ENCODE results near the gene STRADB.
"Not testable (repeated sequence)": the region's sequence is repeated elsewhere in the genome, so short reads cannot be mapped to it uniquely, and the experiment has no call there.

The STRADB gene

DNA sequence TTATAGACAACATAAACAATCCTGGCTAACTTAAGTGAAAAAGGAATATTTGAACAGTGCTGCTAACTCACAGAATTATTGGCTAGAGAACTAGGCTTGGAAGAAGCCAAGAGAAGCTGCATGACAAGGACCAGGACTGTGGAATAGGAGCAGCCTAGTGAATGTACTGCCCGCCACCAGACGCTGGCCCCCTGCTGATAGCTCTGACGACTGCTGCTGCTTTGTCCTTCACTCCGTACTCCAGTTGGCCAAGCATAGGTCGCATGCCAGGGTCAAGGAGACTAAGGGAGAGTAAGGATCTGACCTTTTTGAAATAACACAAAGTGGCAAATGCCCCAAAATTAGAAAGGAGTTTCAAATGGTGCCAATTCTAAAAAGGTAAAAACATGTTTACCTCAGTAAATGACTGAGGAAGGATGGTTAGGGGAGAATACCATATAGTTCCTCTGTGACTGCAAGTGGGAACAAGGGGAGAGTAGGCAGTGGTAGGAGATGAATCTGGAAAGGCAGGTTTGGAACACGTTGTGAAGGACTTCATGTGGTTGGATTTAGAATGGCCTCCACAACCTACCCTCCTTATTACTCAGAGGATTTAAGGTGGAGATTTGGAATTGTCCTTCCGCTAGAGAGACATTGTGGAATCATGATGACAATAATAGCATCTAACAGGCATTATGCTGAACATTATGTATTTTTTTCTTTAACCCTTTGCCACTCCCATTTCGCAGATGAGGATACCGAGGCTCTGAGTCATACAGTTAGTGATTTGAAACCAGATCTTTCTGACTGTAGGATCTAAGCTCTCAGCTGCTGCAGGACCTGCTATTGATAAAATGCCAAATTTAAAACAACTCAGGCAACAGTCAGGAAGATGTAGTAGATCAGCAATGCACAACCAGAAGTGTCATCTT is 19.5 kb downstream of the STRADB start:
- no peak for DNase-seq

- no peak for DNase-seq
These were observed 20.3 kb downstream of the STRADB start for GRCh38 chr2:201471732-201472393.

- DNase-seq, result no peak
These were observed 20.9 kb downstream of the STRADB start for GRCh38 chr2:201472411-201472810.

DNA sequence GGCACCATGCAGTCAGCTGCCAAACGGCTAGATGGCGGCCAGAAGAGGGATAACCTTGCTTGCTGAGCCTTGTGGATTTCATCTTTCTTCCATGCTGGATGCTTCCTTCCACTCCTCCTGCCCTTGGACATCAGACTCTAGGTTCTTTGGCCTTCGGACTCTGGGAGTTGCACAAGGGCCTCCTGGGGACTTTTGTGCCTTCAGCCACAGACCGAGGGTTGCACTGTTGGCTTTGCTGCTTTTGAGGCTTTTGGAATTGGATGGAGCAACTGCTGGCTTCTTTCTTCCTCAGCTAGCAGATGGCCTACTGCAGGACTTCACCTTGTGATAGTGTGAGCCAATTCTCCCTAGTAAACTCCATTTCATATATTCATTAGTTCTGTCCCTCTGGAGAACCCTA is 31.0 kb downstream of the STRADB start:
- DNase-seq, result no peak

DNA sequence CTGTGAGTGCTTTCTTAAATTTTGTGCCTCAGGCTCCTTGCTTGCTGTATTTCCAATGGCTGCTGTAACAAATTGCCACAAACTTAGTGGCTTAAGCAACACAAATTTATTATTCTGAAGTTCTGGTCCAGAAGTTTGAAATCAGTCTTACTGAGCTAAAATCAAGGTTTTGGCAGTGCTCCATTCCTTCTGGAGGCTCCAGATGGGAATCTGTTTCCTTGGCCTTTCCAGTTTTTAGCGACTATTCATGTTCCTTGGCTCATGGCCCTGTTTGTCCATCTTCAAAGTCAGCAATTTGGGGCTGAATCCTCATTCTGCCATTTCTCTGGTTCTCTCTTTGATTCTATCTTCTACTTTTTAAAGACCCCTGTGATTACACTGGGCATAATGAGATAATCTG is 31.8 kb downstream of the STRADB start:
- DNase-seq, result no peak

DNA sequence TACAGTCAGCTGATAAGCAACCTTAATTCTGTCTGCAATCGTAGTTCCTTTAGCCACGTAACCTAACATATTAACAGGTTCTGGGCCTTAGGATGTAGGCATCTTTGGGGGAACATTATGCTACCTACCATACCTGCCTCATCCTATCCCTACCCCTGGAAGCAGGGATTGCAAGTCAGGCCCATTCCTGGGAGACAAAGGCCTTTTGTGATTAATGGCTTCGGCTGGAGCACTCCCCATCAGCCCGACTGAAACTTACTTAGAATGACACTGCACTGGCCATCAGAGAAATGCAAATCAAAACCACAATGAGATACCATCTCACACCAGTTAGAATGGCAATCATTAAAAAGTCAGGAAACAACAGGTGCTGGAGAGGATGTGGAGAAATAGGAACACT is 32.2 kb downstream of the STRADB start:
- DNase-seq, result not testable (repeated sequence)

GRCh38 chr2:201484805-201485204 is 33.3 kb downstream of the STRADB start:
- DNase-seq, result no peak

DNA sequence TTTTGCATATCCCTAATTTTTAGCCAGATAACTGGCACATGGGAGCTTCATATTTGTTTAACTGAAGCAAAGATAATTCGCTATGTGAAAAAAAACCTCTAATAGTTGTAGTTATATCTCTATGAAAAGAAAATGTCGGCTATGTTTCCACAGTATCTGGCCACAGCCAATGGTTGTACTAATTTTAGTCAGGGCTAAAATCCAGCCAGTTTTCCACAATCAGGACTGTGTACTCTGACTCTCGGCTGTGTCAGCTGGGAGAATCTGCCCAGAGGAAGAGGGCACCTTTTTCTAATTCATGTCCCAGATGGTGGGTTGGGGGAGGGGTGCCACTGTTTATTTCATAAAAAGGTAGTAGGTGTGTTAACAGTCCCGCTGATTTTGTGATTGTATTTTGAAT is 38.8 kb downstream of the STRADB start:
- DNase-seq, result no peak

GRCh38 chr2:201496785-201497184 is 45.2 kb downstream of the STRADB start:
- no peak for DNase-seq

DNA sequence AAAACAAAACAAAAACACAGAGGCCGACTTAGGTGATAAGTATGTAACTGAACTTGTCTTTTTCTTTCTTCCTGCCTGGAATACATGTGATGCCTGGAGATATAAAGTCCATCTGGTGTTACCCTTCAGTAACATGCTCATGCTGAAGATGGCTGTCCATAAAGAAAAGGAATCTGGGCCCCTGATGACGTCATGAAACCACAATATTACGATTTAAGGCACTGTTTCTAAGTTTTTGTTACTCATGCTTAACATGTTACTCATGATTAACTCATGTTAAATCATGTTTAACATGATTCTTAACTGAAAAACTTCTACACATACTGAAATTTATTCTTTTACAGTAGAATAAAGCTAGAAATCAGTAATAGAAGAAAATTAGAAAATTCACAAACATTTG is 49.0 kb downstream of the STRADB start:
- no peak for DNase-seq

- DNase-seq, result no peak
These were observed 51.2 kb downstream of the STRADB start for GRCh38 chr2:201502713-201503112.

DNA sequence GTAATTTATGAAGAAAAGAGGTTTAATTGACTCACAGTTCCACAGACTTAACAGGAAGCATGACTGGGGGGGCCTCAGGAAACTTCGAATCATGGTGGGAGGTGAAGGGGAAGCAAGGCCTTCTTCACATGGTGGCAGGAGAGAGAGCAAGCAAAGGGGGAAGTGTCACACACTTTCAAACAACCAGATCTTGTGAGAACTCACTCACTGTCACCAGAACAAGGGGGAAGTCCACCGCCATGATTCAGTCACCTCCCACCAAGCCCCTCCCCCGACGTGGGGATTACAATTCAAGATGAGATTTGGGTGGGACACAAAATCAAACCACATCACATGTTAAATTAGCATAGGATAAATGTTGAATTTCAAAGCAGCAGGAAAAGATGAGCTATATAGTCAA is 56.2 kb downstream of the STRADB start:
- DNase-seq, result no peak

- DNase-seq, result no peak
These were observed 61.7 kb downstream of the STRADB start for GRCh38 chr2:201513271-201513670.

GRCh38 chr2:201515573-201516246 is 64.2 kb downstream of the STRADB start:
- no peak for DNase-seq

GRCh38 chr2:201517094-201517493 is 65.6 kb downstream of the STRADB start:
- DNase-seq, result no peak

DNA sequence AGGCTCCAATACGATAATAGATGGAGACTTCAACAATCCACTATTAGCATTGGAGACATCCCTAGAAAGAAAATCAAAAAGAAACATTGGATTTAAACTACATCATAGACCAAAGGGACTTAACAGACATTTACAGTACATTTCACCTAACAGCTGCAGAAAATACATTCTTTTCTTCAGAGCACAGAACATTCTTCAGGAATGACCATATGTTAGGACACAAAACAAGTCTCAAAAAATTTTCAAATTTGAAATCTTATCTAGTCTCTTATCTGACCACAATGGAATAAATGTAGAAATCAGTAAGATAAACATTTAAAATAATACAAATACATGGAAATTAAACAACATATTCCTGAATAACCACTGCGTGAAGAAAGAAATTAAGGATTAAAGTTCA is 68.7 kb downstream of the STRADB start:
- DNase-seq, result no peak

DNA sequence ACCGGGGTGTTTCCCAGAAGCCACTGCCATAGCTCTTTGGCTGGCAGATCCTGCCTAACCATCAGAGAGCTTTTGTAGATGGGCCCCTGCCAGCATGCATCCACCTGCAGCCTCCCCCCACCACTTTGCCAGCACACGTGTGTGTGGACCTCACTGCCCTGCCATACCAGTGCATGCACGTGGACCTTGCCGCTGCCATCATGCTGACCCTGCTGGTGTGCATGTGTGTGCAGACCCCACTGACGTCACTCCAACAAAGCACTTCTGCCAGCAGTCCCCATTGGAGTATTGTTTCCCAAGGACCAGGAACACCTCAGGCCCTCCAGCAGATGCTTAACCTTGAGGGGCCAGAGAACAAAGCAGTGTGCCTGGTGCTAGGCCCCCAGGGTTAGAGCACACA is 71.4 kb downstream of the STRADB start:
- no peak for DNase-seq

DNA sequence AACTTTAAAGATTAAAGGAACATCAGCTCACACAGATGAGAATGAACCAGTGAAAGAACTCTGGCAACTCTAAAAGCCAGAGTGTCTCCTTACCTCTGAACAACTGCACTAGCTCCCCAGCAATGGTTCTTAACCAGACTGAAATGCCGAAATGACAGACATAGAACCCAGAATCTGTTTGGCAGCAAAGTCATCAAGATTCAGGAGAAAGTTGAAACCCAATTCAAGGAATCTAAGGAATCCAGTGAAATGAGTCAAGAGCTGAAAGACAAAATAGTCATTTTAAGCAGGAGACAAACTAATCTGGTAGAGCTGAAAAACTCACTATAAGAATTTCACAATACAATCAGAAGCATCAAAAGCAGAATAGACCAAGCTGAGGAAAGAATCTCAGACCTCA is 72.0 kb downstream of the STRADB start:
- DNase-seq, result no peak

All from NCI-H1048 (cell line).